Astrocyte of the spinal cord (primary cell): ENCODE measurements around the gene GRP.

Source experiments
- DNase-seq: peaks from one replicate; pipeline ENCODE4 v3.0.0; 2011; ENCODE audit warnings: low read depth, low spot score
- H3K4me3 ChIP-seq: 2 replicates; pipeline ENCODE4 v1.5.1; 2011; ENCODE audit warnings: low read depth, mild to moderate bottlenecking, low read length, moderate library complexity
- in situ Hi-C: cut with HindIII; loops from 2 replicates; pipeline ENCODE4 v1.10.0; 2017; ENCODE audit warnings: low sequenced_read_pairs
- TF ChIP-seq, protein P1 (sequence below): IDR thresholded peaks from 2 replicates; pipeline ENCODE4 v1.5.1; 2012; ENCODE audit warnings: low read depth, mild to moderate bottlenecking, low read length, inconsistent platforms

The GRP gene

DNA sequence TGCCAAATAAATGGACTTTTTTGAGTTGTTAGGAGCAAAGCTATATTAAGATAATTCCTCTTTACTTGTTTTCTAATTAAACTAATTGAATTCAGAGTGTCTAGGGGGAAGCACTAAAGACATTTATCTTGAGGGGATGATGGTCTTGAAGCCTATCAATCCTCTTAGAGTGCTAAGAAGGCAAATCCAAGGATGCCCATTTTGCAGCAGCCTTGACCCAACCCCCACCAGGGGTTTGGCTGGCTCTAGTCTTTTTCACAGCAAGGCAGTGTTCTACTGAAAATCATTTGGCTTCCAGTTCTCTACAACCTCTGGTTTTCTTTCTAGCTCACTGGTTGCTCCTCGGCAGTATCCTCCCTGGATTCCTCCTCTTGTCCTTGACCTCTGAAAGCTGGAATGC, 59.8 kb downstream of the GRP start:
- in situ Hi-C loops, result no loop called here

More for the DNA sequence above, 59.8 kb downstream of the GRP start:
- TF ChIP-seq, protein P1, sequence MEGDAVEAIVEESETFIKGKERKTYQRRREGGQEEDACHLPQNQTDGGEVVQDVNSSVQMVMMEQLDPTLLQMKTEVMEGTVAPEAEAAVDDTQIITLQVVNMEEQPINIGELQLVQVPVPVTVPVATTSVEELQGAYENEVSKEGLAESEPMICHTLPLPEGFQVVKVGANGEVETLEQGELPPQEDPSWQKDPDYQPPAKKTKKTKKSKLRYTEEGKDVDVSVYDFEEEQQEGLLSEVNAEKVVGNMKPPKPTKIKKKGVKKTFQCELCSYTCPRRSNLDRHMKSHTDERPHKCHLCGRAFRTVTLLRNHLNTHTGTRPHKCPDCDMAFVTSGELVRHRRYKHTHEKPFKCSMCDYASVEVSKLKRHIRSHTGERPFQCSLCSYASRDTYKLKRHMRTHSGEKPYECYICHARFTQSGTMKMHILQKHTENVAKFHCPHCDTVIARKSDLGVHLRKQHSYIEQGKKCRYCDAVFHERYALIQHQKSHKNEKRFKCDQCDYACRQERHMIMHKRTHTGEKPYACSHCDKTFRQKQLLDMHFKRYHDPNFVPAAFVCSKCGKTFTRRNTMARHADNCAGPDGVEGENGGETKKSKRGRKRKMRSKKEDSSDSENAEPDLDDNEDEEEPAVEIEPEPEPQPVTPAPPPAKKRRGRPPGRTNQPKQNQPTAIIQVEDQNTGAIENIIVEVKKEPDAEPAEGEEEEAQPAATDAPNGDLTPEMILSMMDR, result no peak
- DNase-seq, result no peak
- H3K4me3 ChIP-seq, result no peak overlapping the region
